Stomach (tissue), 4 donors: ENCODE measurements around the gene UMOD.

ENCODE experiments used
- EP300 ChIP-seq: sonication (generic); formaldehyde crosslinking; IDR thresholded peaks from one replicate; pipeline ENCODE4 v1.6.1; 2017; ENCODE audit warnings: antibody characterized with exemption
- POLR2A ChIP-seq, 4 donors: fragments of 450-650 bp; IDR thresholded peaks; one replicate each; pipeline ENCODE4 v1.6.1; 2016; ENCODE audit warnings: antibody characterized with exemption in 4 of 4, control low read depth in 2 of 4, mild to moderate bottlenecking in 1 of 4, moderate library complexity in 1 of 4
- POLR2AphosphoS5 ChIP-seq, 3 donors: sonication (generic); formaldehyde crosslinking; IDR thresholded peaks; one replicate each; pipeline ENCODE4 v1.6.1; 2016; ENCODE audit warnings: antibody characterized with exemption in 3 of 3
- TF ChIP-seq, protein P1 (sequence below), 7 experiments: fragments of 450-650 bp in 4 of 7; fragments of 200-600 bp in 3 of 7; sonication (generic) in 3 of 7; IDR thresholded peaks; one replicate each; pipeline ENCODE4 v1.5.1; 2016 to 2019; ENCODE audit warnings: antibody characterized with exemption in 7 of 7, control low read depth in 2 of 7, mild to moderate bottlenecking in 1 of 7

DNA sequence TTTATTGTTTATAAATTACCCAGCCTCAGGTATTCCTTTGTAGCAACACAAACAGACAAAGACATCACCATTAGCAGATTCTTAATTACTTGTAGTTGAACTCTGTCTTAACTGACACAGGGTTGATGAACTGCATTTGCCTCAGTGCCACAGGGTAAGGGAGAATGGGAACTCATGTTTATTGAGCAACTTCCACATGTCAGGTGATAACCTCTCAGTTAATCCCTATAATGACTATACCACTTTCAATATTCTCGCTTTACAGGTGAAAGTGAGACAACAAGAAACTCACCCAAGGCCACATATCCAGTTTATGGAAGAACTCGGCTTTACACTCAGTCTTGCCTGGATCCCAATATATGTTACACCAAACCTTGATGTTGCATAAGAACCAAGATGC lies 43.4 kb upstream of the UMOD start:
- TF ChIP-seq POLR2A (IDR thresholded peaks at IDR 0.05): no peak
- TF ChIP-seq, protein P1, sequence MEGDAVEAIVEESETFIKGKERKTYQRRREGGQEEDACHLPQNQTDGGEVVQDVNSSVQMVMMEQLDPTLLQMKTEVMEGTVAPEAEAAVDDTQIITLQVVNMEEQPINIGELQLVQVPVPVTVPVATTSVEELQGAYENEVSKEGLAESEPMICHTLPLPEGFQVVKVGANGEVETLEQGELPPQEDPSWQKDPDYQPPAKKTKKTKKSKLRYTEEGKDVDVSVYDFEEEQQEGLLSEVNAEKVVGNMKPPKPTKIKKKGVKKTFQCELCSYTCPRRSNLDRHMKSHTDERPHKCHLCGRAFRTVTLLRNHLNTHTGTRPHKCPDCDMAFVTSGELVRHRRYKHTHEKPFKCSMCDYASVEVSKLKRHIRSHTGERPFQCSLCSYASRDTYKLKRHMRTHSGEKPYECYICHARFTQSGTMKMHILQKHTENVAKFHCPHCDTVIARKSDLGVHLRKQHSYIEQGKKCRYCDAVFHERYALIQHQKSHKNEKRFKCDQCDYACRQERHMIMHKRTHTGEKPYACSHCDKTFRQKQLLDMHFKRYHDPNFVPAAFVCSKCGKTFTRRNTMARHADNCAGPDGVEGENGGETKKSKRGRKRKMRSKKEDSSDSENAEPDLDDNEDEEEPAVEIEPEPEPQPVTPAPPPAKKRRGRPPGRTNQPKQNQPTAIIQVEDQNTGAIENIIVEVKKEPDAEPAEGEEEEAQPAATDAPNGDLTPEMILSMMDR (IDR thresholded peaks at IDR 0.05): no peak
- TF ChIP-seq EP300: no peak
- no peak for TF ChIP-seq POLR2AphosphoS5 (IDR thresholded peaks at IDR 0.05)
